Transverse colon (tissue), 4 donors: Measurements from ENCODE around the gene LINS1. TPM values are rescaled to one million over a fixed set of nuclear protein-coding genes. Genes with fewer than 3 reads are reported as not detected.

ENCODE experiments used
- DNase-seq: peaks from one replicate; pipeline ENCODE4 v3.0.0-alpha.2; 2019
- H3K27ac ChIP-seq, 4 donors: fragments of 200-600 bp; sonication (generic); 2 replicates each; pipeline ENCODE4 v1.5.1; 2016 to 2018; ENCODE audit warnings: inconsistent platforms in 4 of 4
- H3K27me3 ChIP-seq: fragments of 200-600 bp; sonication (generic); 2 replicates; pipeline ENCODE4 v1.5.1; 2017; ENCODE audit warnings: inconsistent platforms
- H3K36me3 ChIP-seq, 4 donors: fragments of 200-600 bp; sonication (generic); 2 replicates each; pipeline ENCODE4 v1.5.1; 2017 to 2019; ENCODE audit warnings: inconsistent platforms in 4 of 4
- H3K4me1 ChIP-seq, 4 donors: fragments of 200-600 bp; sonication (generic); 2 replicates each; pipeline ENCODE4 v1.5.1; 2017 to 2020; ENCODE audit warnings: inconsistent platforms in 4 of 4
- H3K4me3 ChIP-seq, 4 donors: fragments of 200-600 bp; sonication (generic); 1 replicate in 1 of 4; 2 replicates in 3 of 4; pipeline versions ENCODE4 v1.5.1 to v1.6.1; 2017 to 2019; ENCODE audit warnings: inconsistent platforms in 4 of 4
- H3K9me3 ChIP-seq, 2 donors: fragments of 200-600 bp; sonication (generic); 2 replicates each; pipeline ENCODE4 v1.5.1; 2017 to 2019; ENCODE audit warnings: inconsistent platforms in 2 of 2
- CTCF ChIP-seq, 5 experiments: fragments of 200-600 bp in 3 of 5; fragments of 450-650 bp in 2 of 5; sonication (generic) in 3 of 5; IDR thresholded peaks; 1 replicate in 2 of 5; 2 replicates in 3 of 5; pipeline ENCODE4 v1.5.1; 2016 to 2017; ENCODE audit warnings: antibody characterized with exemption in 5 of 5, inconsistent platforms in 3 of 5, mild to moderate bottlenecking in 2 of 5, moderate library complexity in 1 of 5
- EP300 ChIP-seq: sonication (generic); formaldehyde crosslinking; IDR thresholded peaks from one replicate; pipeline ENCODE4 v1.6.1; 2017; ENCODE audit warnings: antibody characterized with exemption, low read depth
- POLR2A ChIP-seq: fragments of 450-650 bp; IDR thresholded peaks from one replicate; pipeline ENCODE4 v1.6.1; 2016; ENCODE audit warnings: antibody characterized with exemption, mild to moderate bottlenecking, moderate library complexity
- POLR2AphosphoS5 ChIP-seq, 3 donors: sonication (generic); formaldehyde crosslinking; IDR thresholded peaks; one replicate each; pipeline ENCODE4 v1.6.1; 2016; ENCODE audit warnings: antibody characterized with exemption in 3 of 3
- WGBS, 2 donors: methylation state at CpG; one replicate each; pipeline ENCODE4 v1.1.5; 2018; ENCODE audit warnings: low coverage in 1 of 2; 5-methylcytosine and 5-hydroxymethylcytosine counted together
- in situ Hi-C, 4 donors: fragments of 200-750 bp; cut with MboI; loops; one replicate each; pipeline versions ENCODE4 v1.15.0 to v1.15.1; 2017; ENCODE audit warnings: low sequenced_read_pairs in 3 of 4, low pct_ligation_motif_present in 1 of 4, low pct_unique_long_range_greater_than_20kb in 1 of 4
- intact Hi-C: fragments of 100-400 bp; cut with DNase I; formaldehyde crosslinking; loops from one replicate; pipeline ENCODE4 v1.15.1; 2023; ENCODE audit warnings: low total_unique reads
- total RNA-seq, 4 donors: library from RNA; depleted of rRNA; stranded (reverse); fragments of >200 nt; gene quantifications; one replicate each; pipeline ENCODE4 v1.1.0, GENCODE V29; 2016

LINS1 gene
- total RNA-seq, 4 donors from 2014 or later: 24.7 to 48.9 (median 39.2) TPM

DNA sequence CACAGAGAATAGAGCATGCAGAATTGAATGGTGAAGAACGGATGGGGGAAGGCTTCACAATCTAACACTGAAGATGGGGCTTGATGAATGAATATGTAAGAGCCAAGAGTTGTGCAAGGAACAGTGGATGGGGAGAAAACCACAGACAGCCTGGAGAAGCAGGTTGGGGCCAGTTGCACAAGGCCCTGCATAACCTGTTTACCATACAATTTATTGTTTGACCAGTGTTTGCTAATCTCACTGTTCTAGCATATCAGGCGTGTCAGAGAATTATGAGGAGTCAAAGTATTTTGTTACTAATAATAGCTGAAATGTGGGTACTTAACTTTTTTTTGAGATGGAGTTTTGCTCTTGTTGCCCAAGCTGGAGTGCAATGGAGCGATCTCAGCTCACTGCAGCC, 36.4 kb downstream of the LINS1 start:
- in situ Hi-C loops: loop anchor here in 2 of 4 donors (25.0 kb wide), 2 partner anchors 228 to 628 kb away; partner anchors contain the start of gene ADAMTS17 (in 1 of the 2)
- WGBS, 2 donors: 91 to 94% methylated on average over 3 of the region's 3 CpGs
- no peak overlapping the region for H3K4me3 ChIP-seq

GRCh38 chr15:100560323-100560722, 41.7 kb downstream of the LINS1 start:
- intact Hi-C loops: no loop called here
- in situ Hi-C loops: loop anchor here in 2 of 4 donors (25.0 kb wide), 2 partner anchors 223 to 623 kb away; partner anchors contain the start of gene ADAMTS17 (in 1 of the 2)
- H3K36me3 ChIP-seq: no peaks in the 10 kb centered on the region
- no peak overlapping the region for H3K4me3 ChIP-seq
- H3K9me3 ChIP-seq: no peaks in the 10 kb centered on the region
- no peaks in the 10 kb centered on the region for H3K4me1 ChIP-seq
- DNase-seq: no peak
- H3K27ac ChIP-seq: no peak overlapping the region
- H3K27me3 ChIP-seq: no peaks in the 10 kb centered on the region
- TF ChIP-seq EP300: no peak
- TF ChIP-seq POLR2A: no peak
- TF ChIP-seq CTCF (IDR thresholded peaks at IDR 0.05): no peak
- no peak for TF ChIP-seq POLR2AphosphoS5 (IDR thresholded peaks at IDR 0.05)

More for the DNA sequence above, 36.4 kb downstream of the LINS1 start:
- H3K9me3 ChIP-seq: no peaks in the 10 kb centered on the region
- no peaks in the 10 kb centered on the region for H3K27me3 ChIP-seq
- DNase-seq: no peak
- TF ChIP-seq EP300 (no peak), CTCF (IDR thresholded peaks at IDR 0.05) (no peak), POLR2AphosphoS5 (IDR thresholded peaks at IDR 0.05) (no peak), POLR2A (no peak)
- intact Hi-C loops: no loop called here
- H3K4me1 ChIP-seq: no peaks in the 10 kb centered on the region
- no peak overlapping the region for H3K27ac ChIP-seq
- H3K36me3 ChIP-seq: no peaks in the 10 kb centered on the region

- DNase-seq: peak; percentile 21
- intact Hi-C loops (no loop called here), in situ Hi-C loops (loop anchor here in 2 of 4 donors (25.0 kb wide), 2 partner anchors 222 to 622 kb away; partner anchors contain the start of gene ADAMTS17 (in 1 of the 2))
- Histone ChIP-seq H3K27ac (no peak overlapping the region), H3K36me3 (no peaks in the 10 kb centered on the region), H3K4me3 (no peak overlapping the region), H3K4me1 (no peaks in the 10 kb centered on the region), H3K27me3 (no peaks in the 10 kb centered on the region), H3K9me3 (no peaks in the 10 kb centered on the region)
- no peak for TF ChIP-seq POLR2AphosphoS5 (IDR thresholded peaks at IDR 0.05)
- TF ChIP-seq EP300: no peak
- TF ChIP-seq POLR2A: no peak
- TF ChIP-seq CTCF (IDR thresholded peaks at IDR 0.05): no peak
- 85 to 88% methylated on average over 1 to 2 of the region's 2 CpGs for WGBS, 2 donors
These were observed 42.7 kb downstream of the LINS1 start for GRCh38 chr15:100559330-100559729.

DNA sequence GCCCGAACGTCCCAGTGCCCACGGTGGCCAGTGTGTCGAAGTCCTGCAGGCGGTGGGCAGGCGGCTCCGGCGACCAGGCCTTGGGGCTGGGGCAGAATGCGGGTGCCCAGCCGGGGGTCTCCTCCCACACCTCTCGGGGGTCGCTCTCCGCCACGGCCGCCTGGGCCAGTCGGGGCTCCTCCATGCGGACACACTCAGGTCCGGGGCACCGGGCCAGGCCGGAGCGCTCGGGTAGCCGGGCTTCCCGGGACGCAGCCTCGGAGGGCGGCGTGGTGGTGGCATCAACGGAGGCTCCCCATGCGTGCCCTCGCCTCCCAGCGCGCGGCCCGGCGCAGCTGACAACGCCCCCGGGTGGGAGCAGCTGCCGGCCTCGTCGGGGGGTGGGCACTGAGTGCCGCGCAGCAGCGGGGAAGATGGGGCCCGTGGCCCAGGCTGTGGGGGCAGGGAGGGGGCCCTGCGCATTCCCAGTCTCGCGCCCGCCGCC, 43.2 kb downstream of the LINS1 start:
- intact Hi-C loops: no loop called here
- no peak overlapping the region for H3K27ac ChIP-seq
- in situ Hi-C loops: loop anchor here in 2 of 4 donors (25.0 kb wide), 2 partner anchors 222 to 622 kb away; partner anchors contain the start of gene ADAMTS17 (in 1 of the 2)

More for the DNA sequence above, 43.2 kb downstream of the LINS1 start:
- TF ChIP-seq POLR2A (no peak), EP300 (no peak), POLR2AphosphoS5 (IDR thresholded peaks at IDR 0.05) (no peak), CTCF (IDR thresholded peaks at IDR 0.05) (no peak)
- Histone ChIP-seq H3K4me3 (no peak overlapping the region), H3K9me3 (no peaks in the 10 kb centered on the region), H3K36me3 (no peaks in the 10 kb centered on the region), H3K27me3 (no peaks in the 10 kb centered on the region), H3K4me1 (no peaks in the 10 kb centered on the region)
- WGBS, 2 donors: 93% methylated on average over 41 of the region's 50 CpGs; no CpG with 5 or more reads in 1 of the 2 donors
- no peak for DNase-seq
